BE2C (cell line): ENCODE results near the gene DNAJA4.

Source experiments
- DNase-seq: peaks from one replicate; pipeline ENCODE4 v3.0.0-alpha.2; 2020
- H3K27me3 ChIP-seq: fragments of 250-450 bp; sonication (Bioruptor Pico); 2 replicates; pipeline ENCODE4 v1.5.1; 2020; ENCODE audit warnings: mild to moderate bottlenecking
- H3K36me3 ChIP-seq: fragments of 250-450 bp; sonication (Bioruptor Pico); 2 replicates; pipeline ENCODE4 v1.5.1; 2020; ENCODE audit warnings: mild to moderate bottlenecking
- H3K4me1 ChIP-seq: fragments of 250-450 bp; sonication (Bioruptor Pico); 2 replicates; pipeline ENCODE4 v1.5.1; 2020
- H3K4me3 ChIP-seq: 2 replicates; pipeline ENCODE4 v1.5.1; 2011; ENCODE audit warnings: low read depth, low read length
- H3K9me3 ChIP-seq: fragments of 250-450 bp; sonication (Bioruptor Pico); 2 replicates; pipeline ENCODE4 v1.5.1; 2020
- TF ChIP-seq, protein P1 (sequence below): IDR thresholded peaks from 2 replicates; pipeline ENCODE4 v1.5.1; 2012; ENCODE audit warnings: mild to moderate bottlenecking, low read depth, low read length

DNAJA4 gene

DNA sequence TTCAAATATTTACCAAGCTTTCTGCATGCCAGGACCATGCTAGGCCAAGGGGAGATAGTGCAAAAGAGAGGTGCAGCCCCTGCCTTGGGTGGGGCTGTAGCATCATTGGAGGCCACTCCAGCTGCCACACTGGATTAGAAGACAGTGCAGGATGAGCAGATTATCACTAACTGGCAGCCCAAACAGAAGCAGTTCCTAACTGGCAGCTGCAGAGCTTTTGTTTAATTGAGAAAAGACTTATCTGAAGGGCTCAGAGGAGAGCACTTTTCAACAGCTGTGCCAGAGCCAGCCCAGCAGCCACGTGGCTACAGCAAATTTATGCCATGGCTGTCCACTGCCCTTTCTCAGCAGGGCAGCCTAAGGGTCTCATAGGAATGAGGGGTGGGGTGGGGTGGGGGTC lies 16.5 kb upstream of the DNAJA4 start:
- no peak overlapping the region for H3K4me3 ChIP-seq

DNA sequence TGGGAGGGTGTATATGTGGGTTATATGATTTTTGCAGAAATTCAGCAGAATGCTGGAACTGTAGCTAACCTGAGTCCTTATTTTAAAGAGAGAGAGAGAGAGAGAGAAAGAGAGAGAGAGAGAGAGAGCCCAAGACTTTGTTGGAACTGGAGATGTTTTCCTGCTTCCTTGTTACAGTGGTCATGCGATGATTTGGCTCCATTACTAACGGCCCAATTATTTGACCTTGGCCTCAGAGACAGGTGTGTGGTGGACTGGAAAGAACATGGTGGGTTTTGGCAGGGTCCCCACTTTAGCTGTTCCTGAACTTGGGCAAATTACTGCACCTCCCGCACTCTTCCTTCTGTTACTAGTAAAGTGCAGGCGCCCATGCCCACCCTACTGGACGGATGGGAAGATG lies 15.2 kb upstream of the DNAJA4 start:
- peaks cover 1% of the 10 kb centered on the region; the same call in 1 of the 2 replicates for H3K4me1 ChIP-seq
- H3K36me3 ChIP-seq = no peaks in the 10 kb centered on the region
- TF ChIP-seq, protein P1, sequence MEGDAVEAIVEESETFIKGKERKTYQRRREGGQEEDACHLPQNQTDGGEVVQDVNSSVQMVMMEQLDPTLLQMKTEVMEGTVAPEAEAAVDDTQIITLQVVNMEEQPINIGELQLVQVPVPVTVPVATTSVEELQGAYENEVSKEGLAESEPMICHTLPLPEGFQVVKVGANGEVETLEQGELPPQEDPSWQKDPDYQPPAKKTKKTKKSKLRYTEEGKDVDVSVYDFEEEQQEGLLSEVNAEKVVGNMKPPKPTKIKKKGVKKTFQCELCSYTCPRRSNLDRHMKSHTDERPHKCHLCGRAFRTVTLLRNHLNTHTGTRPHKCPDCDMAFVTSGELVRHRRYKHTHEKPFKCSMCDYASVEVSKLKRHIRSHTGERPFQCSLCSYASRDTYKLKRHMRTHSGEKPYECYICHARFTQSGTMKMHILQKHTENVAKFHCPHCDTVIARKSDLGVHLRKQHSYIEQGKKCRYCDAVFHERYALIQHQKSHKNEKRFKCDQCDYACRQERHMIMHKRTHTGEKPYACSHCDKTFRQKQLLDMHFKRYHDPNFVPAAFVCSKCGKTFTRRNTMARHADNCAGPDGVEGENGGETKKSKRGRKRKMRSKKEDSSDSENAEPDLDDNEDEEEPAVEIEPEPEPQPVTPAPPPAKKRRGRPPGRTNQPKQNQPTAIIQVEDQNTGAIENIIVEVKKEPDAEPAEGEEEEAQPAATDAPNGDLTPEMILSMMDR = no peak
- H3K4me3 ChIP-seq = no peak overlapping the region
- no peaks in the 10 kb centered on the region for H3K27me3 ChIP-seq
- H3K9me3 ChIP-seq = no peaks in the 10 kb centered on the region
- no peak for DNase-seq

More for the DNA sequence above, 16.5 kb upstream of the DNAJA4 start:
- Histone ChIP-seq H3K27me3 (no peaks in the 10 kb centered on the region), H3K36me3 (no peaks in the 10 kb centered on the region), H3K9me3 (no peaks in the 10 kb centered on the region), H3K4me1 (peaks cover 9% of the 10 kb centered on the region)
- DNase-seq = no peak
- TF ChIP-seq, protein P1 = no peak

DNA sequence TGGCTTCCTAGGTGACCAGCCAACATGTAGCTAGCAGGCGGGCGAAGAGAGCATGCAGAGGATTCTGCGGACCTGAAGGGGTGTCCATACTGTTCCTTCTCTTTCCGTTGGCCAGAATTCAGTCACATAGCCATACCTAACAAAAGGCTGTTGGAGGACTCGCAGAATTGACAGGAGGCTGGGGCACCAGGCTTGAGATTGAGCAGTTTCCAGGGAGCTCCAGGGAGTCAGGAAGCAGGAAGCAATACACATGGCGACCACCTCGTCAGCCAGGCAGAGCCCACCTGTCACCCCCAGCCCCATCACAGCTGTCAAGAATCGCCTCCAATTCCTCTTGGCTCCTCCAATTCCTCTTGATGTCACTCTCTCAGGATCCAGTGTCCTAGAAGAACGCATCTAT lies 13.2 kb upstream of the DNAJA4 start:
- TF ChIP-seq, protein P1 = no peak
- Histone ChIP-seq H3K27me3 (no peaks in the 10 kb centered on the region), H3K4me1 (no peaks in the 10 kb centered on the region), H3K36me3 (no peaks in the 10 kb centered on the region), H3K9me3 (no peaks in the 10 kb centered on the region), H3K4me3 (no peak overlapping the region)
- no peak for DNase-seq

DNA sequence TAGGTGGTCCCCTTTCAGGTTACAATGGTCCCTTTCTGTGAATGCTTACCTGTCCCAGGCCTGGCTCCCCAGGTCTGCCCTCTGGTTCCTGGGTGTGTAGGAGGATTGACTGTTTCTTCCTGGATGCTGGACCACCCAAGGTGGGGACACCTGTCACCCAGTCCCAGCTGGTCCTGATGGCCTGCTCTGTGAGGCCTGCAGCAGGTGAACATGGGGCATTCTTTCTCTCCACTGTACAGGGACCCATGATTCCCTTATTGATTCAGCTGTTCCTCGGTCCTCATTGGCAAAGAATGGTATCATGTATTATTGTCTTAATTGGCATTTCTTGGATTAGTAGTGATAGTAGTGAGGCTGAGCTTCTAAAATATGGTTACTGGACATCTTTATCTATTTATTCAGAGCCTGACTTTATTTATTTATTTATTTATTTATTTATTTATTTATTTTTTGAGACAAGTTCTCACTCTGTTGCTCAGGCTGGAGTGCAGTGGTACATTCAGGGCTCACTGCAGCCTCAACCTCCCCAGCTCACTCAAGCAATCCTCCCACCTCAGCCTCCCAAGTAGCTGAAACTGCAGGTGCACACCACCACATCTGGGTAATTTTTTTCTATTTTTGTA lies 8.8 kb upstream of the DNAJA4 start:
- Histone ChIP-seq H3K36me3 (no peaks in the 10 kb centered on the region), H3K4me3 (no peak overlapping the region), H3K27me3 (no peaks in the 10 kb centered on the region), H3K4me1 (no peaks in the 10 kb centered on the region), H3K9me3 (no peaks in the 10 kb centered on the region)
- TF ChIP-seq, protein P1 = no peak
- no peak for DNase-seq

DNA sequence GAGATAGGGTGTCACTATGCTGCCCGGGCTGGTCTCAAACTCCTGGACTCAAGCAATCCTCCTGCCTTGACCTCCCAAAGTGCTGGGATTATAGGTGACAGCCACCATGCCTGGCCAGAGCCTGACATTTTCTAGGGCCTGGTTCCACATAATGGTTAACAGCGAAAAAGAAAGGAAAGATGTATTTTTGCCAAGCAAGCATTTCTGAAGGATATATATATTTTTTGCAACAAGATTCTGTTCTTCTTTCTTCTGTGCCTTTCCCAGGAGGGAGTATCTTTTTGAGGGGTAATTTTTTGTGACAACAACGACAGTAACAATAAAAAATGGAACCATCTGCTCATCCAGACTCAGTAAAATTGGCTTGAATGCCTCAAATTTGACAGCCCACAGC lies 8.3 kb upstream of the DNAJA4 start:
- H3K27me3 ChIP-seq = no peaks in the 10 kb centered on the region
- no peaks in the 10 kb centered on the region for H3K4me1 ChIP-seq
- no peaks in the 10 kb centered on the region for H3K9me3 ChIP-seq
- H3K4me3 ChIP-seq = no peak overlapping the region
- no peaks in the 10 kb centered on the region for H3K36me3 ChIP-seq
- TF ChIP-seq, protein P1 = no peak
- no peak for DNase-seq

DNA sequence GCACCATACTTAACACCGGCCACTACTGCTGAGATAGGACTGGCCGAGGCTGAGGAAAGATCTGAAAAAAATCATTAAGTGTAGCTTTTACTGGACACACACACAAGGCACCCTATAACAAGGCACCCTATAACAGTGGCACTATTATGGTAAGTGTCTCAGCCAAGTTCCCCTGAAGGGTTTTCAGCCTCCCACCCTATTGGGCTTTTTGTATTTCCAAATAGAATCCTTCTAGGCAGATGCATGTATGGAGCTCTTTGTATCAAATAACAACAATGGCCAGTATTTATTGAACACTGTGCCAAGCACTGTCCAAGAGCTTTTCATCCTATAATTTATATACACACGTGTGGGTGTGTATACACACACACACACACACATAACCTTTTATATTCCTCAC lies 6.7 kb upstream of the DNAJA4 start:
- Histone ChIP-seq H3K27me3 (no peaks in the 10 kb centered on the region), H3K9me3 (no peaks in the 10 kb centered on the region), H3K4me3 (no peak overlapping the region), H3K4me1 (no peaks in the 10 kb centered on the region), H3K36me3 (no peaks in the 10 kb centered on the region)
- no peak for DNase-seq
- TF ChIP-seq, protein P1 = no peak
